ENCODE measurements around the gene ABCC8. TPM values are rescaled to one million over a fixed set of nuclear protein-coding genes. Genes with fewer than 3 reads are reported as not detected.

The ABCC8 gene
- total and polyA plus RNA-seq, 12 donors = 0.39 to 216 (median 4.0) TPM; not detected in 1

GRCh38 chr11:17508791-17509190, 32.1 kb upstream of the ABCC8 start:
- Histone ChIP-seq H3K4me3 (no peak overlapping the region), H3K4me1 (replicated peaks in 1 of 2) (peaks cover 0 to 14% of the 10 kb centered on the region in 2 donors), H3K36me3 (replicated peaks in 1 of 2) (no peaks in the 10 kb centered on the region), H3K27me3 (no peaks in the 10 kb centered on the region), H3K9me3 (replicated peaks in 1 of 3) (no peaks in the 10 kb centered on the region), H3K27ac (no peak overlapping the region)
- intact Hi-C loops (cut with DNase I) = loop anchor here in 1 of 2 donors (10.0 kb wide), 1 partner anchor 284 kb away; no protein-coding TSS in a partner anchor
- DNase-seq = no peak
- TF ChIP-seq POLR2A (IDR thresholded peaks at IDR 0.05) (no peak), CTCF (IDR thresholded peaks at IDR 0.05) (no peak)
- WGBS, 4 donors = 28 to 41% (median 39%) methylated on average over 3 of the region's 3 CpGs

- no peak overlapping the region for H3K27ac ChIP-seq
- peaks cover 0 to 14% of the 10 kb centered on the region in 2 donors for H3K4me1 ChIP-seq (replicated peaks in 1 of 2)
- 21 to 51% (median 42%) methylated on average over 3 of the region's 3 CpGs for WGBS, 4 donors
- intact Hi-C loops (cut with DNase I) = loop anchor here in 1 of 2 donors (10.0 kb wide), 1 partner anchor 284 kb away; no protein-coding TSS in a partner anchor
- no peaks in the 10 kb centered on the region for H3K27me3 ChIP-seq
- H3K9me3 ChIP-seq (replicated peaks in 1 of 3) = no peaks in the 10 kb centered on the region
- H3K4me3 ChIP-seq = no peak overlapping the region
- no peak for TF ChIP-seq CTCF (IDR thresholded peaks at IDR 0.05)
- no peak for TF ChIP-seq POLR2A (IDR thresholded peaks at IDR 0.05)
- no peaks in the 10 kb centered on the region for H3K36me3 ChIP-seq (replicated peaks in 1 of 2)
- no peak for DNase-seq
Observed at GRCh38 chr11:17508306-17508705, 31.7 kb upstream of the ABCC8 start.

GRCh38 chr11:17507773-17508172, 31.1 kb upstream of the ABCC8 start:
- Histone ChIP-seq H3K27ac (no peak overlapping the region), H3K36me3 (replicated peaks in 1 of 2) (no peaks in the 10 kb centered on the region), H3K4me3 (no peak overlapping the region), H3K4me1 (replicated peaks in 1 of 2) (peaks cover 0 to 14% of the 10 kb centered on the region in 2 donors), H3K9me3 (replicated peaks in 1 of 3) (no peaks in the 10 kb centered on the region), H3K27me3 (no peaks in the 10 kb centered on the region)
- WGBS, 4 donors = 85 to 91% (median 88%) methylated on average over 2 of the region's 2 CpGs
- TF ChIP-seq POLR2A (IDR thresholded peaks at IDR 0.05) = no peak
- intact Hi-C loops (cut with DNase I) = loop anchor here in 1 of 2 donors (10.0 kb wide), 1 partner anchor 283 kb away; no protein-coding TSS in a partner anchor
- DNase-seq = no peak

- H3K4me3 ChIP-seq = no peak overlapping the region
- WGBS, 4 donors = 71 to 82% (median 75%) methylated on average over 3 of the region's 3 CpGs
- peaks cover 0 to 14% of the 10 kb centered on the region in 2 donors for H3K4me1 ChIP-seq (replicated peaks in 1 of 2)
- no peak overlapping the region for H3K27ac ChIP-seq
- no peaks in the 10 kb centered on the region for H3K9me3 ChIP-seq (replicated peaks in 1 of 3)
- no peak for TF ChIP-seq POLR2A (IDR thresholded peaks at IDR 0.05)
- no peak for TF ChIP-seq CTCF (IDR thresholded peaks at IDR 0.05)
- intact Hi-C loops (cut with DNase I) = loop anchor here in 1 of 2 donors (10.0 kb wide), 1 partner anchor 282 kb away; no protein-coding TSS in a partner anchor
- no peaks in the 10 kb centered on the region for H3K36me3 ChIP-seq (replicated peaks in 1 of 2)
- no peaks in the 10 kb centered on the region for H3K27me3 ChIP-seq
- DNase-seq = no peak
Observed at GRCh38 chr11:17506942-17507341, 30.3 kb upstream of the ABCC8 start.

GRCh38 chr11:17506314-17506713, 29.7 kb upstream of the ABCC8 start:
- Histone ChIP-seq H3K9me3 (replicated peaks in 1 of 3) (no peaks in the 10 kb centered on the region), H3K4me1 (replicated peaks in 1 of 2) (peaks cover 0 to 14% of the 10 kb centered on the region in 2 donors), H3K27me3 (no peaks in the 10 kb centered on the region), H3K36me3 (replicated peaks in 1 of 2) (no peaks in the 10 kb centered on the region), H3K4me3 (no peak overlapping the region), H3K27ac (no peak overlapping the region)
- peak in 6 of 7 donors; percentile 32 to 68 (median 46) for DNase-seq
- intact Hi-C loops (cut with DNase I) = loop anchor here in 1 of 2 donors (10.0 kb wide), 1 partner anchor 282 kb away; no protein-coding TSS in a partner anchor
- TF ChIP-seq POLR2A (IDR thresholded peaks at IDR 0.05) (no peak), CTCF (IDR thresholded peaks at IDR 0.05) (no peak)
- 60 to 65% (median 62%) methylated on average over 5 to 6 of the region's 6 CpGs for WGBS, 4 donors
